GM23248 (cell line): ENCODE measurements around the gene ST8SIA1. TPM values are rescaled to one million over a fixed set of nuclear protein-coding genes. Genes with fewer than 3 reads are reported as not detected.
A peak's percentile ranks its signal among the peaks of the same experiment; 100 is the strongest.

Experiments used
- DNase-seq: peaks from one replicate; pipeline ENCODE4 v3.0.0-alpha.2; 2015
- H2AFZ ChIP-seq: fragments of 200-600 bp; sonication (generic); 2 replicates; pipeline ENCODE4 v1.6.1; 2016; ENCODE audit warnings: antibody characterized with exemption
- H3F3A ChIP-seq: fragments of 200-600 bp; sonication (generic); 2 replicates; pipeline ENCODE4 v1.6.1; 2016; ENCODE audit warnings: mild to moderate bottlenecking, antibody characterized with exemption, mixed run types; ENCODE audit not compliant: insufficient read depth
- H3K27ac ChIP-seq: fragments of 200-600 bp; sonication (generic); 2 replicates; pipeline ENCODE4 v1.5.1; 2016; ENCODE audit warnings: mild to moderate bottlenecking
- H3K27me3 ChIP-seq: fragments of 200-600 bp; sonication (generic); replicated peaks from 2 replicates; pipeline ENCODE4 v1.6.1; 2016; ENCODE audit warnings: mild to moderate bottlenecking; ENCODE audit not compliant: insufficient read depth
- H3K36me3 ChIP-seq: fragments of 200-600 bp; sonication (generic); 2 replicates; pipeline ENCODE4 v1.6.1; 2016; ENCODE audit warnings: low read depth, mild to moderate bottlenecking
- H3K4me1 ChIP-seq: fragments of 200-600 bp; sonication (generic); 2 replicates; pipeline ENCODE4 v1.6.1; 2016; ENCODE audit warnings: mild to moderate bottlenecking; ENCODE audit not compliant: insufficient read depth
- H3K4me2 ChIP-seq: fragments of 200-600 bp; sonication (generic); one replicate; pipeline ENCODE4 v1.6.1; 2016; ENCODE audit warnings: mild to moderate bottlenecking; ENCODE audit not compliant: unreplicated experiment
- H3K4me3 ChIP-seq: fragments of 200-600 bp; sonication (generic); 2 replicates; pipeline ENCODE4 v1.5.1; 2016; ENCODE audit warnings: mild to moderate bottlenecking
- H3K79me2 ChIP-seq: fragments of 200-600 bp; sonication (generic); 2 replicates; pipeline ENCODE4 v1.6.1; 2016; ENCODE audit warnings: mild to moderate bottlenecking; ENCODE audit not compliant: insufficient read depth
- H3K9ac ChIP-seq: fragments of 200-600 bp; sonication (generic); 2 replicates; pipeline ENCODE4 v1.6.1; 2016; ENCODE audit warnings: mild to moderate bottlenecking
- H3K9me2 ChIP-seq: fragments of 200-600 bp; sonication (generic); 2 replicates; pipeline ENCODE4 v1.6.1; 2016; ENCODE audit warnings: mixed run types, mild to moderate bottlenecking, moderate library complexity; ENCODE audit not compliant: insufficient read depth
- H3K9me3 ChIP-seq: fragments of 200-600 bp; sonication (generic); one replicate; pipeline ENCODE4 v1.6.1; 2017; ENCODE audit warnings: low read depth
- H4K20me1 ChIP-seq: fragments of 200-600 bp; sonication (generic); 2 replicates; pipeline ENCODE4 v1.6.0; 2016; ENCODE audit not compliant: insufficient read depth
- EZH2 ChIP-seq: fragments of 200-600 bp; sonication (generic); IDR thresholded peaks from 2 replicates; pipeline ENCODE4 v1.6.1; 2018; ENCODE audit warnings: antibody characterized with exemption, mild to moderate bottlenecking; ENCODE audit not compliant: insufficient read depth, poor library complexity, severe bottlenecking
- EZH2phosphoT487 ChIP-seq: fragments of 200-600 bp; sonication (generic); IDR thresholded peaks from 2 replicates; pipeline ENCODE4 v1.6.1; 2018; ENCODE audit warnings: antibody characterized with exemption, moderate library complexity, mild to moderate bottlenecking, low read depth; ENCODE audit not compliant: insufficient read depth
- WGBS, 2 experiments: methylation state at CpG; one replicate each; pipeline ENCODE4 v1.1.6; 2015 to 2017; ENCODE audit warnings: low lambda C conversion rate in 2 of 2, low coverage in 1 of 2; ENCODE audit errors: missing lambda C conversion rate in 2 of 2; 5-methylcytosine and 5-hydroxymethylcytosine counted together
- in situ Hi-C: fragments of 300-500 bp; cut with MboI; formaldehyde crosslinking; loops from 2 replicates; pipeline ENCODE4 v1.15.0; 2020
- polyA plus RNA-seq: library from polyadenylated mRNA; unstranded; fragments of >200 nt; fragmentation: Nextera tagmentation; extraction: Ambion mirVana; gene quantifications from 2 replicates; pipeline ENCODE4 v1.2.1, GENCODE V29; 2016
- total RNA-seq: library from RNA; depleted of rRNA; stranded (reverse); fragments of >200 nt; shearing (Covaris generic); gene quantifications from 2 replicates; pipeline ENCODE4 v1.2.3, GENCODE V29; 2014

Gene ST8SIA1
- total and polyA plus RNA-seq, 2 experiments from 2014 or later: 0.15 TPM; not detected in 1

DNA sequence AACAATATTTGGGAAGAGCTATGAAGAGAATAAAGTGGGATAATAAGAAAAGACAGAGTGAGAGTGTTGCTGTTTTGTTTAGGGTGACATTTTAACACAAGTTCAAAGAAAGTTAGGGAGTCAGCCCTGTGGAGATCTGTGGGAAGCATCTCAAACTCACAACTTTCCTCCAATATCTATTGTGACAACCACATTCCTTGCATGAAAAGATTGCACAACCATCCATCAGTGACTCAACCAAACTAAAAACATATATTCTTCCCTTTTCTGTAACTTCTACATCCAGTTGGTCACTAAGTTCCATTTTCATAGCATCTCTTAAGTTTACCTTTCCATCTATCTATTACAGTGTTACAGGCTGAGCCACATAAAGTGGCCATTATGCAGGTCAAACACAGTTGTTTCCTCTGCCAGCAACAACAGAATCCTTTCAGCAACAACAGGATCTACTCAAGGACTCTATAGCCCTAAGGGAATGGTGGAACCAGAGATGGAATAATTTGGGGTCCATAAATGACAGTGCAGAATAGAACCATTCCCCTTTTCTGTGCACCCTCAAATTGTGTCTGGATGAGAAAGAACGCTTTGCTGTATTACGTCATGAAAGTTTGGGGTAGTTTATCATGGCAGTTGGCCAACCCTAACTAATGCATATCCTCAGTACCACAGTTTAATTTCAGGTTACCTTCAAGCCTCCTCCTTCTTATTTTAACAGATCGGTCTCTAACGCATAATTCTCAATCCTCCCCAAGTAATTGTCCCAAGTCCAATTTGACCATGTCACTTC is 118.8 kb downstream of the ST8SIA1 start:
- Histone ChIP-seq H3K9me3 (no peaks in the 10 kb centered on the region), H3K27me3 (no peaks in the 10 kb centered on the region; the same call in 1 of the 2 replicates), H3K9ac (no peak overlapping the region), H3K36me3 (no peaks in the 10 kb centered on the region), H3K79me2 (no peaks in the 10 kb centered on the region), H3K4me3 (no peak overlapping the region), H3F3A (no peaks in the 10 kb centered on the region), H3K4me2 (no peak overlapping the region), H3K9me2 (no peaks in the 10 kb centered on the region), H3K27ac (no peak overlapping the region), H3K4me1 (no peaks in the 10 kb centered on the region), H2AFZ (no peak overlapping the region), H4K20me1 (no peaks in the 10 kb centered on the region)
- in situ Hi-C loops: no loop called here
- TF ChIP-seq EZH2: no peak
- no peak for TF ChIP-seq EZH2phosphoT487
- DNase-seq: peak; percentile 44
- WGBS, 2 experiments: 79 to 88% methylated on average over 4 of the region's 4 CpGs

DNA sequence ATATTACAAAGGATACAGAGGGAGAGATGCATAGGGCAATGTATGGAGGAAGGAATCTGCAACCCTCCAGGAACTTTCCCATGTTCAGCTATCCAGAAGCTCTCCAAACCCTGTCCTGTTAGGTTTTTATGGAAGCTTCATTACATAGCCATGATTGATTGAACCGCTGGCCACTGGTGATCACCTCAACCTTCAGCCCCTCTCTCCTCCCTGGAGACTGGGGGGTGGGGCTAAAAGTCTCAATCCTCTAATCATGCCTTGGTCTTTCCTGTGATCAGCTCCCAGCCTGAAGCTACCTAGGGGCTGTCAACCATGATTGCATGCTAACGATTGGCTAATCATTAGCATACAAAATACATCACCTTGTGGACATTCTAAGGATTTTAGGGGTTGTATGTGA is 123.4 kb downstream of the ST8SIA1 start:
- Histone ChIP-seq H3K27me3 (no peaks in the 10 kb centered on the region; the same call in 1 of the 2 replicates), H3K9me3 (no peaks in the 10 kb centered on the region), H3K4me3 (no peak overlapping the region), H3K36me3 (no peaks in the 10 kb centered on the region), H3F3A (no peaks in the 10 kb centered on the region), H3K27ac (no peak overlapping the region), H3K4me1 (no peaks in the 10 kb centered on the region), H2AFZ (no peak overlapping the region), H3K9ac (no peak overlapping the region), H3K79me2 (no peaks in the 10 kb centered on the region), H3K4me2 (no peak overlapping the region), H3K9me2 (no peaks in the 10 kb centered on the region), H4K20me1 (no peaks in the 10 kb centered on the region)
- no peak for TF ChIP-seq EZH2
- no peak for TF ChIP-seq EZH2phosphoT487
- no peak for DNase-seq
- in situ Hi-C loops: no loop called here
- 68 to 77% methylated on average over 2 of the region's 2 CpGs for WGBS, 2 experiments

DNA sequence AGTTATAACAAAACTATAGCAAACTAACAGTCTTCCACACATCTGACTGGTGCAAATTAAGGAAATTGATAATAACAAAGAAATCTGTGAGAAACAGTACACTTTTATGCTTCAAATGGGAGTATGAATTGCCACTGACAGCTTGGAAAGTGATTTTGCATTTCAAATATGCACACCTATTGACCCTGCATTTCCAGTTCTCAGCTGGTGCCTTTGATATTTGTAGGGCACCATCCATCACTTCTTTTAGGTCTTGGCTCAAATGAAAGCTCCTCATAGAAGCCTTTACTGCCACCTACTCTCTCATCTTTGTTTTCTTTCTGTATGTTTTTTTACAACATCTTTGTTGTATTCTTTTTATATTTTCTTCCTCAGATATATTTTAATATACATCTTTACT is 125.1 kb downstream of the ST8SIA1 start:
- no peaks in the 10 kb centered on the region for H3K9me2 ChIP-seq
- H3K9me3 ChIP-seq: no peaks in the 10 kb centered on the region
- no peaks in the 10 kb centered on the region for H3F3A ChIP-seq
- no peak for DNase-seq
- H3K9ac ChIP-seq: no peak overlapping the region
- no peaks in the 10 kb centered on the region; the same call in 1 of the 2 replicates for H3K27me3 ChIP-seq
- in situ Hi-C loops: no loop called here
- H3K79me2 ChIP-seq: no peaks in the 10 kb centered on the region
- H3K4me2 ChIP-seq: no peak overlapping the region
- H3K36me3 ChIP-seq: no peaks in the 10 kb centered on the region
- H3K4me3 ChIP-seq: no peak overlapping the region
- TF ChIP-seq EZH2phosphoT487 (no peak), EZH2 (no peak)
- no peaks in the 10 kb centered on the region for H3K4me1 ChIP-seq
- no peak overlapping the region for H2AFZ ChIP-seq
- H4K20me1 ChIP-seq: no peaks in the 10 kb centered on the region
- H3K27ac ChIP-seq: no peak overlapping the region

DNA sequence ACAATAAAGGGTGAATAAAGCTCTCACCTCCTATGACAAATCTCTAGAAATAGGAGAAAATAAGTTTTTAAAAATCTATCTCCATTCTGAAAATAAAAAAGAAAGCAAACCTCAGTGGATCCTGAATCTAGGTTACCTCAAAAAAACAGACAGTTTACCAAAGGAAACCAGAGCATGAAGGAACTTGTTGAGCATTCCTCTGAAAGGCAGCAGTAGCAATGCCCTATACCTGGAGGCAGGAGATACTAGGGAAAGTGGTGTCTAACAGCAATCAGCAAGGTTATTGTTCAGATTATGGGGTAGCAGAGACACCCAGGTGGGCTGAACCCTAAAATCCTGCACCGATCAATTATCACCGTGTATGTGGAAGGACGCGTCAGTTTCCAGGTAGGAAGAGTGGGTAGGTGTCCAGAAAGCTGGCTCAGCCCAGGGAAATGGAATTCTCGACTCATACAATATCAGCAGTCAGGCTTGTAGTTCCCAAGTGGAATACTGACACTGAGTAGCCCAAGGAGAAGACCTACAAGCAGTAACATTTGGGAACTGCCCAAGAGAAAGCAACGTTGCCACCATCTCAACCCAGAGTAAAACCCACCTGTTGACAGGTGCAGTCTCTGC is 128.3 kb downstream of the ST8SIA1 start:
- Histone ChIP-seq H3F3A (no peaks in the 10 kb centered on the region), H3K4me3 (no peak overlapping the region), H3K27me3 (peaks cover 15% of the 10 kb centered on the region), H3K9me3 (no peaks in the 10 kb centered on the region), H3K9me2 (no peaks in the 10 kb centered on the region), H3K27ac (no peak overlapping the region), H4K20me1 (no peaks in the 10 kb centered on the region), H3K9ac (no peak overlapping the region), H3K4me2 (no peak overlapping the region), H3K36me3 (no peaks in the 10 kb centered on the region), H3K4me1 (no peaks in the 10 kb centered on the region), H3K79me2 (no peaks in the 10 kb centered on the region), H2AFZ (no peak overlapping the region)
- DNase-seq: no peak
- in situ Hi-C loops: no loop called here
- TF ChIP-seq EZH2phosphoT487: no peak
- no peak for TF ChIP-seq EZH2
- 75 to 78% methylated on average over 6 of the region's 6 CpGs for WGBS, 2 experiments
